HL-60 (cell line): ENCODE data around the gene PIWIL4.

ENCODE experiments used
- CTCF ChIP-seq: IDR thresholded peaks from one replicate; pipeline ENCODE4 v1.5.1; 2011; ENCODE audit warnings: low read length, control low read depth, inconsistent platforms; ENCODE audit not compliant: insufficient read depth
- POLR2AphosphoS5 ChIP-seq: IDR thresholded peaks from 2 replicates; pipeline ENCODE4 v1.6.1; 2012; ENCODE audit warnings: low read depth
- SPI1 ChIP-seq: IDR thresholded peaks from 2 replicates; pipeline ENCODE4 v1.6.1; 2012; ENCODE audit warnings: low read depth, mild to moderate bottlenecking, borderline replicate concordance

- TF ChIP-seq CTCF (no peak), SPI1 (no peak), POLR2AphosphoS5 (no peak)
Observed at GRCh38 chr11:94568200-94568599, 1.0 kb downstream of the PIWIL4 start.
